ENCODE measurements around the gene HP. TPM values are rescaled to one million over a fixed set of nuclear protein-coding genes. Genes with fewer than 3 reads are reported as not detected.

Gene HP
- total RNA-seq, 2 donors from 2014 or later = 3.6 to 15.5 TPM

- DNase-seq = peak in 1 of 4 donors; percentile 21
- no peaks in the 10 kb centered on the region for H3K4me1 ChIP-seq
- WGBS, 2 donors = 41 to 49% methylated on average over 5 of the region's 5 CpGs
- H3K9me3 ChIP-seq = no peaks in the 10 kb centered on the region
- H3K27ac ChIP-seq = peak overlapping the region in 1 of 4 donors; percentile 7
- TF ChIP-seq POLR2A (IDR thresholded peaks at IDR 0.05) (no peak), CTCF (IDR thresholded peaks at IDR 0.05) (no peak)
- ATAC-seq = no peak
- intact Hi-C loops (cut with DNase I) = no loop called here
- H3K4me3 ChIP-seq = no peak overlapping the region
- H3K36me3 ChIP-seq (replicated peaks in 1 of 2; ENCODE audit: insufficient read depth in 1 of 2, low read depth in 2 of 2) = no peaks in the 10 kb centered on the region
- no peaks in the 10 kb centered on the region for H3K27me3 ChIP-seq
Measured at GRCh38 chr16:72013389-72013788, 40.9 kb upstream of the HP start.

GRCh38 chr16:72013888-72014581 lies 40.3 kb upstream of the HP start:
- no peak for ATAC-seq
- no peaks in the 10 kb centered on the region for H3K36me3 ChIP-seq (replicated peaks in 1 of 2; ENCODE audit: insufficient read depth in 1 of 2, low read depth in 2 of 2)
- TF ChIP-seq CTCF (IDR thresholded peaks at IDR 0.05) (no peak), POLR2A (IDR thresholded peaks at IDR 0.05) (no peak)
- no peaks in the 10 kb centered on the region for H3K4me1 ChIP-seq
- intact Hi-C loops (cut with DNase I) = no loop called here
- 55 to 73% methylated on average over 9 to 15 of the region's 15 CpGs for WGBS, 2 donors
- no peaks in the 10 kb centered on the region for H3K9me3 ChIP-seq
- H3K27ac ChIP-seq = peak overlapping the region in 1 of 4 donors; percentile 7
- no peaks in the 10 kb centered on the region for H3K27me3 ChIP-seq
- H3K4me3 ChIP-seq = no peak overlapping the region
- DNase-seq = no peak

- DNase-seq (no peak), ATAC-seq (no peak)
- H3K4me1 ChIP-seq = no peaks in the 10 kb centered on the region
- H3K36me3 ChIP-seq (replicated peaks in 1 of 2; ENCODE audit: insufficient read depth in 1 of 2, low read depth in 2 of 2) = no peaks in the 10 kb centered on the region
- no peaks in the 10 kb centered on the region for H3K27me3 ChIP-seq
- WGBS, 2 donors = 85 to 92% methylated on average over 8 of the region's 8 CpGs
- no peaks in the 10 kb centered on the region for H3K9me3 ChIP-seq
- TF ChIP-seq CTCF (IDR thresholded peaks at IDR 0.05) (no peak), POLR2A (IDR thresholded peaks at IDR 0.05) (no peak)
- no peak overlapping the region for H3K4me3 ChIP-seq
- intact Hi-C loops (cut with DNase I) = no loop called here
- H3K27ac ChIP-seq = no peak overlapping the region
Measured at GRCh38 chr16:72014675-72015074, 39.6 kb upstream of the HP start.

- Histone ChIP-seq H3K4me3 (no peak overlapping the region), H3K27me3 (no peaks in the 10 kb centered on the region), H3K36me3 (replicated peaks in 1 of 2; ENCODE audit: insufficient read depth in 1 of 2, low read depth in 2 of 2) (no peaks in the 10 kb centered on the region), H3K27ac (no peak overlapping the region), H3K4me1 (no peaks in the 10 kb centered on the region), H3K9me3 (no peaks in the 10 kb centered on the region)
- WGBS, 2 donors = 77 to 83% methylated on average over 3 of the region's 3 CpGs
- TF ChIP-seq CTCF (IDR thresholded peaks at IDR 0.05) (no peak), POLR2A (IDR thresholded peaks at IDR 0.05) (no peak)
- intact Hi-C loops (cut with DNase I) = no loop called here
- DNase-seq = no peak
- no peak for ATAC-seq
Measured at GRCh38 chr16:72015124-72015523, 39.2 kb upstream of the HP start.

GRCh38 chr16:72018470-72018869 lies 35.8 kb upstream of the HP start:
- 79 to 93% methylated on average over 9 of the region's 9 CpGs for WGBS, 2 donors
- ATAC-seq = no peak
- Histone ChIP-seq H3K27me3 (no peaks in the 10 kb centered on the region), H3K9me3 (no peaks in the 10 kb centered on the region), H3K4me3 (no peak overlapping the region), H3K36me3 (replicated peaks in 1 of 2; ENCODE audit: insufficient read depth in 1 of 2, low read depth in 2 of 2) (no peaks in the 10 kb centered on the region), H3K4me1 (no peaks in the 10 kb centered on the region), H3K27ac (no peak overlapping the region)
- DNase-seq = no peak
- intact Hi-C loops (cut with DNase I) = no loop called here
- no peak for TF ChIP-seq POLR2A (IDR thresholded peaks at IDR 0.05)
- TF ChIP-seq CTCF (IDR thresholded peaks at IDR 0.05) = no peak

Measured in body of pancreas (tissue), 4 donors.